Ectodermal cell (in vitro differentiated cells): ENCODE measurements around the gene NSMF. TPM values are rescaled to one million over a fixed set of nuclear protein-coding genes. Genes with fewer than 3 reads are reported as not detected.
A peak's percentile ranks its signal among the peaks of the same experiment; 100 is the strongest.

Experiments
- H3K27ac ChIP-seq: 2 replicates; pipeline ENCODE4 v1.7.0; 2013; ENCODE audit warnings: mild to moderate bottlenecking, low read depth, low read length; ENCODE audit not compliant: insufficient read depth, poor library complexity, severe bottlenecking
- H3K27me3 ChIP-seq: 2 replicates; pipeline ENCODE4 v1.7.0; 2013; ENCODE audit warnings: mild to moderate bottlenecking, low read length; ENCODE audit not compliant: insufficient read depth, control insufficient read depth, poor library complexity, severe bottlenecking
- H3K36me3 ChIP-seq: one replicate; pipeline ENCODE4 v1.7.0; 2013; ENCODE audit warnings: low read length; ENCODE audit not compliant: control insufficient read depth, insufficient read depth
- H3K4me1 ChIP-seq: one replicate; pipeline ENCODE4 v1.7.0; 2013; ENCODE audit warnings: low read length; ENCODE audit not compliant: control insufficient read depth, insufficient read depth
- H3K4me3 ChIP-seq: 2 replicates; pipeline ENCODE4 v1.7.0; 2013; ENCODE audit warnings: low read depth, low read length, control low read depth; ENCODE audit not compliant: insufficient read depth
- H3K9me3 ChIP-seq: 2 replicates; pipeline ENCODE4 v1.7.0; 2013; ENCODE audit warnings: mild to moderate bottlenecking, low read length, moderate library complexity; ENCODE audit not compliant: control insufficient read depth
- WGBS, 2 experiments: methylation state at CpG; one replicate each; pipeline ENCODE4 v1.1.7; 2013; ENCODE audit warnings: missing lambda C conversion rate in 2 of 2; 5-methylcytosine and 5-hydroxymethylcytosine counted together
- polyA plus RNA-seq, 4 experiments: library from polyadenylated mRNA; stranded (reverse); fragments of 50-300 nt; gene quantifications; one replicate each; pipeline ENCODE4 v1.2.3, GENCODE V29; 2013

NSMF gene, protein sequence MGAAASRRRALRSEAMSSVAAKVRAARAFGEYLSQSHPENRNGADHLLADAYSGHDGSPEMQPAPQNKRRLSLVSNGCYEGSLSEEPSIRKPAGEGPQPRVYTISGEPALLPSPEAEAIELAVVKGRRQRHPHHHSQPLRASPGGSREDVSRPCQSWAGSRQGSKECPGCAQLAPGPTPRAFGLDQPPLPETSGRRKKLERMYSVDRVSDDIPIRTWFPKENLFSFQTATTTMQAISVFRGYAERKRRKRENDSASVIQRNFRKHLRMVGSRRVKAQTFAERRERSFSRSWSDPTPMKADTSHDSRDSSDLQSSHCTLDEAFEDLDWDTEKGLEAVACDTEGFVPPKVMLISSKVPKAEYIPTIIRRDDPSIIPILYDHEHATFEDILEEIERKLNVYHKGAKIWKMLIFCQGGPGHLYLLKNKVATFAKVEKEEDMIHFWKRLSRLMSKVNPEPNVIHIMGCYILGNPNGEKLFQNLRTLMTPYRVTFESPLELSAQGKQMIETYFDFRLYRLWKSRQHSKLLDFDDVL
- 63.2 TPM for polyA plus RNA-seq (2013, experiment 1 of 4)
- polyA plus RNA-seq (2013, experiment 2 of 4) = 52.9 TPM
- polyA plus RNA-seq (2013, experiment 3 of 4) = 49.6 TPM
- polyA plus RNA-seq (2013, experiment 4 of 4) = 53.7 TPM

DNA sequence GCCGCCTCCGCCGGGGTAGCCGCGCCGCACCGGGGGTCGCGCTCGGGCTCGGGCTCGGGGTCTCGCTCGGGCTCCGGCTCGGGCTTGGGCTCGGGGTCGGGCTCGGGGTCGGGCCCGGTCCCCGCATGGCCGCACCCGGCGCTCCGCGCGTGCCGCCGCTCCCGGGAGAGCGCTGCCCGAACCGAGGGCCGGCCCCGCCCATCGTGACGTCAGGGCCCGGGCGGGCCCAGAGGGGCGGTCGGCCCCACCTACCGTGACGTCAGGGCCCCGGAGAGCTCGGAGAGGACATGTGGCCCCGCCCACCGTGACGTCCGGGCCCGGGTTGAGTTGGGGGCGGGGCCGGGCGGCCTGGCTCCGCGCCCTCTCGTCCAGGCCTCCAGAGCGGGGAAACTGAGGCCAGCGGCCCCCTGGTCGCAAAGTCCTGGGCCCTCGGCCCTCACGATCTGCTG is at the start of gene NSMF:
Gene NSMF (minus strand): TSS at position 183 of the 449 bp plus-strand sequence. CDS start 232 bp downstream, outside the sequence.
- WGBS, 2 experiments = 1% methylated on average over 62 of the region's 62 CpGs
- peaks cover 19% of the 10 kb centered on the region for H3K4me1 ChIP-seq
- H3K27me3 ChIP-seq = peaks cover 40% of the 10 kb centered on the region
- H3K27ac ChIP-seq = no peak within 1 kb of the TSS
- H3K9me3 ChIP-seq = no peaks in the 10 kb centered on the region
- peaks cover 12% of the 10 kb centered on the region for H3K36me3 ChIP-seq
- H3K4me3 ChIP-seq = peak within 1 kb of the TSS; percentile 50

DNA sequence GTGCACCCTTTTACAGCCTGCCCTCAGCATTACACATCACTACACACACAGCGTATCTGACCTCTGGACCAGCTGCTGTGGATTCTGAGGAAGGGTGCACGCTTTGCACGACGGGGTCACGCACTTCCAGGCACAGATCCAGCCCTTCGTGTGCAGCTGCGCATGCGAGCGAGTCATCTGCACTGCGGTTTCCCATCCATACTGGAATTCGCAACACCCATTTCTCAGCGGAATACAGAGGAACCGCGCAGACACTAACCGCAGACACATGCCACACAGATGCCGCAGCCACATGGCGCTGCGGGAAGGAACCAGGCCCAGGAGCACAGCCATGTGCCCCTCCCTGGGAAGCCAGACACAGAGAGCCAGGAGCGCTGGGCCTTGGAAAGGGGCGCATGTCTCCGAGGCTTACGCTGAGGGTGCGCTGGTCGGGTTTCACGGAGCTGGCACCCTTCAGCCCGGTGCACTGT is 47.6 kb upstream of the NSMF start:
- no peak overlapping the region for H3K4me3 ChIP-seq
- 94% methylated on average over 26 of the region's 26 CpGs for WGBS, 2 experiments
- no peaks in the 10 kb centered on the region for H3K9me3 ChIP-seq
- H3K27ac ChIP-seq = no peak overlapping the region
- no peaks in the 10 kb centered on the region for H3K4me1 ChIP-seq
- no peaks in the 10 kb centered on the region for H3K36me3 ChIP-seq
- H3K27me3 ChIP-seq = no peaks in the 10 kb centered on the region

DNA sequence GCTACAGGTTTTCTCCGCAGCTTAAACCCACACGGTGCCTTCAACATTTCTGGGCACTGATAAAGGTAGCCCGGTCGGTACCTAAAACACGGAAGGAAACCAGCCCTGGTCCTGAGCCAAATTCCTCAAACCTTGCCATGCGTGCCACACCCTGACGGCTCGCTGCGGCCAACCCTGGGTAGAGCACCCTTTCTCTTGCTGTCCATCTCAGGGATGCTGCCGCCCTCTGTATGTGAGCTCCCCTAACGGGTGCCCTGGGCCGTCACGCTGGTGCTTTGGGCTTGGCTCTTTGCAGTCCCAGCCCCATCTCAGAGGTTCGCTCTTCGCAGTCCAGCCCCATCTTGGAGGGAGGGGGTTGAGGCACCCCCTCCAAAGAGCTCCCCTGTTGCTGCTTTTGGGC is 47.1 kb upstream of the NSMF start:
- Histone ChIP-seq H3K4me1 (no peaks in the 10 kb centered on the region), H3K27me3 (no peaks in the 10 kb centered on the region), H3K9me3 (no peaks in the 10 kb centered on the region), H3K27ac (no peak overlapping the region), H3K36me3 (no peaks in the 10 kb centered on the region), H3K4me3 (no peak overlapping the region)
- 90 to 91% methylated on average over 15 of the region's 15 CpGs for WGBS, 2 experiments

- Histone ChIP-seq H3K4me1 (no peaks in the 10 kb centered on the region), H3K4me3 (no peak overlapping the region), H3K36me3 (no peaks in the 10 kb centered on the region), H3K27me3 (no peaks in the 10 kb centered on the region), H3K27ac (no peak overlapping the region), H3K9me3 (no peaks in the 10 kb centered on the region)
- 92 to 93% methylated on average over 28 of the region's 28 CpGs for WGBS, 2 experiments
Observed at GRCh38 chr9:137505421-137506140, 46.4 kb upstream of the NSMF start.

DNA sequence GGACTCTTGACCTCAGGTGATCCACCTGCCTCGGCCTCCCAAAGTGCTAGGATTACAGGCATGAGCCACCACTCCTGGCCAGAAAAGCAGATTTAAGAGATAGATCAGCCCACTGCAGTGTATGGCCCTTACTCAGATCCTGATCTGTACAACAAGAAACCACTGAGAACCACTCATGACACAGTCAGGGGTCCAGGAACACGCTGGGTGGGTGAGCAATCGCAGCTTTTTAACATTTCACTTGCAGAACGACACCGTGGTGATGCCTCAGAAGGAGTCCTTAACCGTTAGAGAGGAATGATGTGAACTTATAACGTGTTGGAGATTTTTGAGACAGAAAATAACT is 45.3 kb upstream of the NSMF start:
- H3K4me3 ChIP-seq = no peak overlapping the region
- H3K27ac ChIP-seq = no peak overlapping the region
- no peaks in the 10 kb centered on the region for H3K9me3 ChIP-seq
- WGBS, 2 experiments = 84 to 87% methylated on average over 7 of the region's 7 CpGs
- no peaks in the 10 kb centered on the region for H3K27me3 ChIP-seq
- no peaks in the 10 kb centered on the region for H3K36me3 ChIP-seq
- no peaks in the 10 kb centered on the region for H3K4me1 ChIP-seq

GRCh38 chr9:137502008-137502911 is 43.1 kb upstream of the NSMF start:
- Histone ChIP-seq H3K9me3 (no peaks in the 10 kb centered on the region), H3K4me1 (no peaks in the 10 kb centered on the region), H3K4me3 (no peak overlapping the region), H3K27ac (no peak overlapping the region), H3K27me3 (no peaks in the 10 kb centered on the region), H3K36me3 (no peaks in the 10 kb centered on the region)
- WGBS, 2 experiments = 60 to 63% methylated on average over 28 of the region's 36 CpGs

DNA sequence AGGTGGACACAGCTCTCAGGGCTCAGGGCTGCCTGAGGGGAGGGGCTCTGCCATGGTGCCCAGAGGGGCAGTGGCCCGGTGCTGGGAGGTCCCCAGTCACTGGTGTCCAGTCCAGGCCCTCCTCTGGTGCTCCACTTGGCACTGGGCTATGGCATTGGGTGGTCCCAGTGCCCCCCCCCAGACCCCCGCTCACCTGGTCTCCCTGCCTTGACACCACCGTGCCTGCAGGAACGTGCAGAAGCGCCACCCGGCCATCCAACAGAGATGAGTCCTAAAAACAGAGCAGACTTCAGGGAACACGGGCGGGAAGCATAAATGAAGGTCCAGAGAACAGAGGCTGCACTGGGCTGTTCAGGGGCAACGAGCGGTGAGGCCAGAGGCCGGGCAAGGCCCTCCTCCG is 42.3 kb upstream of the NSMF start:
- Histone ChIP-seq H3K4me1 (no peaks in the 10 kb centered on the region), H3K4me3 (no peak overlapping the region), H3K9me3 (no peaks in the 10 kb centered on the region), H3K36me3 (no peaks in the 10 kb centered on the region), H3K27ac (no peak overlapping the region), H3K27me3 (no peaks in the 10 kb centered on the region)
- 94% methylated on average over 12 of the region's 12 CpGs for WGBS, 2 experiments

GRCh38 chr9:137500666-137501397 is 41.7 kb upstream of the NSMF start:
- H3K4me1 ChIP-seq = no peaks in the 10 kb centered on the region
- H3K4me3 ChIP-seq = no peak overlapping the region
- H3K36me3 ChIP-seq = no peaks in the 10 kb centered on the region
- H3K27ac ChIP-seq = no peak overlapping the region
- no peaks in the 10 kb centered on the region for H3K27me3 ChIP-seq
- no peaks in the 10 kb centered on the region for H3K9me3 ChIP-seq
- WGBS, 2 experiments = 95% methylated on average over 45 of the region's 45 CpGs
